Keratinocyte (primary cell): ENCODE results near the gene KIF3C.

Experiments used
- CTCF ChIP-seq, 3 experiments: IDR thresholded peaks in 1 of 3; conservative IDR thresholded peaks in 1 of 3; optimal IDR thresholded peaks in 1 of 3; 2 replicates in 2 of 3; 3 replicates in 1 of 3; pipeline versions ENCODE3 to v1.5.1; 2011; ENCODE audit warnings: low read length in 3 of 3, mild to moderate bottlenecking in 3 of 3, moderate library complexity in 2 of 3, control low read depth in 1 of 3, inconsistent platforms in 1 of 3; ENCODE audit not compliant: insufficient read depth in 2 of 3; ENCODE audit errors: extremely low read depth in 1 of 3
- EZH2 ChIP-seq: IDR thresholded peaks from one replicate; pipeline ENCODE4 v1.6.1; 2012; ENCODE audit warnings: inconsistent platforms, mild to moderate bottlenecking, low read length, moderate library complexity

DNA sequence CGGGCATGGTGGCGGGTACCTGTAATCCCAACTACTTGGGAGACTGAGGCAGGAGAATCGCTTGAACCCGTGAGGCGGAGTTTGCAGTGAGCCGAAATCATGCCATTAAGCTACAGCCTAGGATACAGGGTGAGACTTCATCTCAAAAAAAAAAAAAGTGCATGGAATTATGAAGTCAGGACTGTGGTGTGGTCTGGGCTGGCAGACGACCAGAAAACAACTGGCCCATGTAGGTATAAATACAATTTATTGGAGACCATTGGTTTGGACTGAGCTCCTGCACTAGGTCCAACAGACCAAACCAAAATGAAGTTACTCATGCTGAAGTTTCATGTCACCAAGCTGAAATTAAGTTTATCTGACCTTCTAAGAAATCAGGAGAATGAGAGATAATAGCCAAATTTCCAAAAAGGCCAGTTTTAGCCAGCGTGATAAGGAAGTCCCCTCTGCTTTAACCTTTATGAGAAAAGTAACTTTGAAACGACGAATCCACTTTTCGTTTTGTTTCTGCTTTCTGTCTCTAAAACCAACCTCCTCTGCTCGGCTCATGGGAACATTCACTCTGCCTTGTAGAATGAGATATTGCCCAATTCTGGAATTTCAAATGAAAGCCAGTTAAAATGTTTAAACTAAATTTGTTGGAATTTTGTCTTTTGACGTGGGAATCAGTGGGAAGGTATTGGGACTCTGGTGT lies 33.9 kb upstream of the KIF3C start:
- TF ChIP-seq CTCF (optimal IDR thresholded peaks at IDR 0.05 in 1 of 3, IDR thresholded peaks at IDR 0.05 in 1 of 3, conservative IDR thresholded peaks at IDR 0.05 in 1 of 3; ENCODE audit: extremely low read depth in 1 of 3, insufficient read depth in 2 of 3, low read length in 3 of 3) (no peak), EZH2 (no peak)
